Progenitor cell of endocrine pancreas (in vitro differentiated cells): ENCODE results near the gene ZCWPW1. TPM values are rescaled to one million over a fixed set of nuclear protein-coding genes. Genes with fewer than 3 reads are reported as not detected.
"Not testable (repeated sequence)": the region's sequence is repeated elsewhere in the genome, so short reads cannot be mapped to it uniquely, and the experiment has no call there.

Source experiments
- DNase-seq: peaks from one replicate; pipeline ENCODE4 v3.0.0; 2021; ENCODE audit warnings: low spot score; ENCODE audit not compliant: unreplicated experiment
- H3K27ac Mint-ChIP-seq: 2 replicates; pipeline ENCODE4 v1.8.0; 2021; ENCODE audit warnings: mild to moderate bottlenecking, moderate library complexity, mixed read lengths
- H3K27me3 Mint-ChIP-seq: 2 replicates; pipeline ENCODE4 v1.8.0; 2021; ENCODE audit warnings: mixed read lengths
- H3K36me3 Mint-ChIP-seq: 2 replicates; pipeline ENCODE4 v1.8.0; 2022; ENCODE audit warnings: mixed read lengths; ENCODE audit not compliant: insufficient read depth
- H3K4me1 Mint-ChIP-seq: 2 replicates; pipeline ENCODE4 v1.8.0; 2021; ENCODE audit warnings: low read depth, mixed read lengths
- H3K4me3 Mint-ChIP-seq: 2 replicates; pipeline ENCODE4 v1.8.0; 2021; ENCODE audit warnings: low read depth, mild to moderate bottlenecking, moderate library complexity, mixed read lengths
- H3K9me3 Mint-ChIP-seq: 2 replicates; pipeline ENCODE4 v1.8.0; 2021; ENCODE audit warnings: low read depth, mixed read lengths
- CTCF ChIP-seq: fragments of 200-600 bp; sonication (generic); IDR thresholded peaks from one replicate; pipeline ENCODE4 v1.5.0; 2021; ENCODE audit warnings: antibody characterized with exemption, mild to moderate bottlenecking; ENCODE audit not compliant: unreplicated experiment
- total RNA-seq: library from RNA; stranded (reverse); gene quantifications from 2 replicates; pipeline ENCODE4 v1.2.1, GENCODE V29; 2021

ZCWPW1 gene
- total RNA-seq, 1 donor from 2014 or later, result 3.8 TPM

- TF ChIP-seq CTCF, result no peak
- Mint-ChIP-seq H3K4me1 (no peaks in the 10 kb centered on the region), H3K27me3 (no peaks in the 10 kb centered on the region), H3K4me3 (no peak within 1 kb of the TSS), H3K27ac (no peak within 1 kb of the TSS), H3K9me3 (no peaks in the 10 kb centered on the region), H3K36me3 (no peaks in the 10 kb centered on the region)
- DNase-seq, result no peak
These were observed 35.7 kb upstream of the ZCWPW1 start, which contains the start of gene SPACDR for GRCh38 chr7:100464210-100464660. Gene SPACDR (minus strand): TSS chr7:100464260. CDS start chr7:100464025, 235 bp downstream.

GRCh38 chr7:100457033-100457432 is 28.5 kb upstream of the ZCWPW1 start:
- peaks cover 3% of the 10 kb centered on the region for H3K27me3 Mint-ChIP-seq
- H3K9me3 Mint-ChIP-seq, result no peaks in the 10 kb centered on the region
- no peak overlapping the region for H3K27ac Mint-ChIP-seq
- H3K4me1 Mint-ChIP-seq, result no peaks in the 10 kb centered on the region
- TF ChIP-seq CTCF, result no peak
- no peak for DNase-seq
- H3K36me3 Mint-ChIP-seq, result no peaks in the 10 kb centered on the region
- no peak overlapping the region for H3K4me3 Mint-ChIP-seq

- Mint-ChIP-seq H3K9me3 (no peaks in the 10 kb centered on the region), H3K36me3 (no peaks in the 10 kb centered on the region), H3K4me3 (no peak overlapping the region), H3K27ac (no peak overlapping the region), H3K27me3 (peaks cover 3% of the 10 kb centered on the region), H3K4me1 (no peaks in the 10 kb centered on the region)
- no peak for TF ChIP-seq CTCF
- DNase-seq, result no peak
These were observed 28.1 kb upstream of the ZCWPW1 start for GRCh38 chr7:100456562-100456961.

GRCh38 chr7:100455206-100455605 is 26.7 kb upstream of the ZCWPW1 start:
- Mint-ChIP-seq H3K9me3 (no peaks in the 10 kb centered on the region), H3K27ac (no peak overlapping the region), H3K36me3 (no peaks in the 10 kb centered on the region), H3K4me3 (no peak overlapping the region), H3K4me1 (no peaks in the 10 kb centered on the region), H3K27me3 (peaks cover 3% of the 10 kb centered on the region)
- DNase-seq, result no peak
- TF ChIP-seq CTCF, result no peak

GRCh38 chr7:100453854-100454253 is 25.4 kb upstream of the ZCWPW1 start:
- DNase-seq, H3K36me3 Mint-ChIP-seq, H3K4me3 Mint-ChIP-seq, H3K27ac Mint-ChIP-seq, H3K27me3 Mint-ChIP-seq, H3K4me1 Mint-ChIP-seq, H3K9me3 Mint-ChIP-seq: not testable (repeated sequence)

- no peak overlapping the region for H3K27ac Mint-ChIP-seq
- no peak for DNase-seq
- H3K36me3 Mint-ChIP-seq, result no peaks in the 10 kb centered on the region
- no peaks in the 10 kb centered on the region for H3K9me3 Mint-ChIP-seq
- H3K4me1 Mint-ChIP-seq, result no peaks in the 10 kb centered on the region
- no peak for TF ChIP-seq CTCF
- H3K27me3 Mint-ChIP-seq, result peaks cover 3% of the 10 kb centered on the region
- H3K4me3 Mint-ChIP-seq, result no peak overlapping the region
These were observed 24.0 kb upstream of the ZCWPW1 start for GRCh38 chr7:100452513-100452912.
